Stimulated activated CD8-positive, alpha-beta memory T cell treated with anti-CD3 and anti-CD28 coated beads, Interleukin-15, amount 100 ng/mL, for 1 hour (primary cell): Measurements from ENCODE around the gene CWC25.
"Not testable (repeated sequence)": the region's sequence is repeated elsewhere in the genome, so short reads cannot be mapped to it uniquely, and the experiment has no call there.

Experiments used
- DNase-seq: peaks from one replicate; pipeline ENCODE4 v3.0.0-alpha.2; 2020; ENCODE audit warnings: low read depth

CWC25 gene

GRCh38 chr17:38852771-38853291, 27.7 kb upstream of the CWC25 start:
- DNase-seq: no peak

- no peak for DNase-seq
Measured at GRCh38 chr17:38851434-38851833, 26.3 kb upstream of the CWC25 start.

GRCh38 chr17:38850374-38850773, 25.3 kb upstream of the CWC25 start:
- no peak for DNase-seq

- no peak for DNase-seq
Measured at GRCh38 chr17:38848939-38849605, 24.0 kb upstream of the CWC25 start.

GRCh38 chr17:38848557-38848891, 23.4 kb upstream of the CWC25 start:
- no peak for DNase-seq

GRCh38 chr17:38844261-38844757, 19.2 kb upstream of the CWC25 start:
- DNase-seq: no peak

GRCh38 chr17:38825762-38826247, 684 bp upstream of the CWC25 start:
- no peak for DNase-seq

GRCh38 chr17:38815576-38816193, 9.4 kb downstream of the CWC25 start:
- DNase-seq: no peak

GRCh38 chr17:38809828-38810227, 15.3 kb downstream of the CWC25 start:
- DNase-seq: no peak

GRCh38 chr17:38800237-38800760, 24.8 kb downstream of the CWC25 start:
- no peak for DNase-seq

GRCh38 chr17:38799501-38800236, 25.5 kb downstream of the CWC25 start, which contains the start of gene PIP4K2B:
PIP4K2B (minus strand) TSS chr17:38799556; CDS start chr17:38799424, 132 bp downstream.
- DNase-seq: peak; percentile 65

GRCh38 chr17:38798614-38799500, 26.3 kb downstream of the CWC25 start:
- peak; percentile 14 for DNase-seq

- no peak for DNase-seq
Measured at GRCh38 chr17:38797828-38798227, 27.3 kb downstream of the CWC25 start.

GRCh38 chr17:38797158-38797490, 28.0 kb downstream of the CWC25 start:
- DNase-seq: no peak

GRCh38 chr17:38796451-38797157, 28.5 kb downstream of the CWC25 start:
- DNase-seq: no peak

- no peak for DNase-seq
Measured at GRCh38 chr17:38794221-38794620, 30.9 kb downstream of the CWC25 start.

GRCh38 chr17:38791162-38791561, 34.0 kb downstream of the CWC25 start:
- DNase-seq: no peak

- DNase-seq: not testable (repeated sequence)
Measured at GRCh38 chr17:38790148-38790707, 34.9 kb downstream of the CWC25 start.

GRCh38 chr17:38789185-38789584, 35.9 kb downstream of the CWC25 start:
- no peak for DNase-seq

GRCh38 chr17:38787999-38788398, 37.1 kb downstream of the CWC25 start:
- not testable (repeated sequence) for DNase-seq
